Measurements from ENCODE around the gene PIK3CG.

PIK3CG gene

GRCh38 chr7:106858618-106859532 is 6.2 kb upstream of the PIK3CG start:
- H3K9ac ChIP-seq (ENCODE audit: low read length in 5 of 5), result no peak overlapping the region
- peaks cover 7 to 49% (median 45%) of the 10 kb centered on the region in 5 donors for H3K4me1 ChIP-seq (ENCODE audit: control insufficient read depth in 5 of 5, insufficient read depth in 5 of 5, low read length in 5 of 5)
- H3K4me3 ChIP-seq (ENCODE audit: low read depth in 1 of 5, low read length in 5 of 5), result peak overlapping the region in 1 of 5 donors; percentile 8
- peak overlapping the region; percentile 38 for H3K27ac ChIP-seq (ENCODE audit: low read depth, low read length)
- no peaks in the 10 kb centered on the region for H3K36me3 ChIP-seq (ENCODE audit: control insufficient read depth in 5 of 5, insufficient read depth in 5 of 5, low read length in 5 of 5)
- no peaks in the 10 kb centered on the region for H3K27me3 ChIP-seq (ENCODE audit: control insufficient read depth in 5 of 5, insufficient read depth in 4 of 5, low read length in 5 of 5)
- peaks cover 0 to 12% (median 10%) of the 10 kb centered on the region in 5 donors for H3K9me3 ChIP-seq (ENCODE audit: control insufficient read depth in 5 of 5, low read length in 5 of 5)

DNA sequence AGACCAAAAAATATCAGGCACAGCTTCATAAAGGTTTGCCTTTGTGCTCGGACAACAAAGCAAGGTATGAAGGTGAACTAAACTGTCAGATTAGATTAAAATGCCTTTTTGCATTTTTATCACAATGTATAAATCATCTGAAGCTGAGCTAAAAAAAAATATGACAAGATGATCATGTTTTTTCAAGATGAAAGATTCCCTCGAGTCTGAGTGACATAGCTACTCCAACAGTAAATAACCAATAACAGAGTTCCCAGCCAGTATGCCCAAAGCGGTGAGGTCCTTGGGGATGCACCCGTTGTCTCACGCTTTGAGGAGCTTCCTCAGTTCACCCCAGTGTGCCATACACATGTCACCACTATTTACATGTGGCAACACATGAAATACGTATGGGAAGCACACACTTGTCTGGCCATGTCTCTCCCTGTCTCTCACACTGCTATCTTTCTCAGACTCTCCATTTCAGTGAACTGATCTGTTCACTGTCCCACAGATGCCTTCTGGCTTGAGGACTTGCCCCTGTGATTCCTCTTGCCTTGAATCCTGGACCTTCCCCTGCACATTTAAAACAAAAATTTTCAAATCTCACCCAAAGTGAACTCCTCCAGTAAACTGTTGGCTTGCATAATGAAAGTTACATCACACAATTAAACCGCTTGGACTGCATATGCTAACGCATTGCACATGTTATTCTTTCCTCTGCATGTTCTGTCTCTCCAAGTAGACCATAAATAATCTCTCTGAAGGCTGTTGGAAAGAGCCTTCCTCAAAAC is 2.6 kb upstream of the PIK3CG start:
- H3K9me3 ChIP-seq (ENCODE audit: control insufficient read depth in 5 of 5, low read length in 5 of 5), result peaks cover 0 to 12% (median 11%) of the 10 kb centered on the region in 5 donors
- H3K27ac ChIP-seq (ENCODE audit: low read depth, low read length), result peak overlapping the region; percentile 47
- H3K9ac ChIP-seq (ENCODE audit: low read length in 5 of 5), result no peak overlapping the region
- H3K4me1 ChIP-seq (ENCODE audit: control insufficient read depth in 5 of 5, insufficient read depth in 5 of 5, low read length in 5 of 5), result peaks cover 10 to 64% (median 49%) of the 10 kb centered on the region in 5 donors
- H3K4me3 ChIP-seq (ENCODE audit: low read depth in 1 of 5, low read length in 5 of 5), result peak overlapping the region in 1 of 5 donors; percentile 22
- no peaks in the 10 kb centered on the region for H3K27me3 ChIP-seq (ENCODE audit: control insufficient read depth in 5 of 5, insufficient read depth in 4 of 5, low read length in 5 of 5)
- H3K36me3 ChIP-seq (ENCODE audit: control insufficient read depth in 5 of 5, insufficient read depth in 5 of 5, low read length in 5 of 5), result no peaks in the 10 kb centered on the region

- H3K4me3 ChIP-seq (ENCODE audit: low read depth in 1 of 5, low read length in 5 of 5), result no peak overlapping the region
- no peak overlapping the region for H3K9ac ChIP-seq (ENCODE audit: low read length in 5 of 5)
- H3K9me3 ChIP-seq (ENCODE audit: control insufficient read depth in 5 of 5, low read length in 5 of 5), result peaks cover 0 to 14% (median 6%) of the 10 kb centered on the region in 5 donors
- no peaks in the 10 kb centered on the region for H3K27me3 ChIP-seq (ENCODE audit: control insufficient read depth in 5 of 5, insufficient read depth in 4 of 5, low read length in 5 of 5)
- peaks cover 10 to 65% (median 49%) of the 10 kb centered on the region in 5 donors for H3K4me1 ChIP-seq (ENCODE audit: control insufficient read depth in 5 of 5, insufficient read depth in 5 of 5, low read length in 5 of 5)
- H3K36me3 ChIP-seq (ENCODE audit: control insufficient read depth in 5 of 5, insufficient read depth in 5 of 5, low read length in 5 of 5), result peaks cover 0 to 8% (median 0%) of the 10 kb centered on the region in 5 donors
- peak overlapping the region; percentile 47 for H3K27ac ChIP-seq (ENCODE audit: low read depth, low read length)
Observed at GRCh38 chr7:106863274-106863997, 1.6 kb upstream of the PIK3CG start.

GRCh38 chr7:106864298-106865081 is 592 bp upstream of the PIK3CG start:
- H3K9ac ChIP-seq (ENCODE audit: low read length in 5 of 5), result no peak overlapping the region

DNA sequence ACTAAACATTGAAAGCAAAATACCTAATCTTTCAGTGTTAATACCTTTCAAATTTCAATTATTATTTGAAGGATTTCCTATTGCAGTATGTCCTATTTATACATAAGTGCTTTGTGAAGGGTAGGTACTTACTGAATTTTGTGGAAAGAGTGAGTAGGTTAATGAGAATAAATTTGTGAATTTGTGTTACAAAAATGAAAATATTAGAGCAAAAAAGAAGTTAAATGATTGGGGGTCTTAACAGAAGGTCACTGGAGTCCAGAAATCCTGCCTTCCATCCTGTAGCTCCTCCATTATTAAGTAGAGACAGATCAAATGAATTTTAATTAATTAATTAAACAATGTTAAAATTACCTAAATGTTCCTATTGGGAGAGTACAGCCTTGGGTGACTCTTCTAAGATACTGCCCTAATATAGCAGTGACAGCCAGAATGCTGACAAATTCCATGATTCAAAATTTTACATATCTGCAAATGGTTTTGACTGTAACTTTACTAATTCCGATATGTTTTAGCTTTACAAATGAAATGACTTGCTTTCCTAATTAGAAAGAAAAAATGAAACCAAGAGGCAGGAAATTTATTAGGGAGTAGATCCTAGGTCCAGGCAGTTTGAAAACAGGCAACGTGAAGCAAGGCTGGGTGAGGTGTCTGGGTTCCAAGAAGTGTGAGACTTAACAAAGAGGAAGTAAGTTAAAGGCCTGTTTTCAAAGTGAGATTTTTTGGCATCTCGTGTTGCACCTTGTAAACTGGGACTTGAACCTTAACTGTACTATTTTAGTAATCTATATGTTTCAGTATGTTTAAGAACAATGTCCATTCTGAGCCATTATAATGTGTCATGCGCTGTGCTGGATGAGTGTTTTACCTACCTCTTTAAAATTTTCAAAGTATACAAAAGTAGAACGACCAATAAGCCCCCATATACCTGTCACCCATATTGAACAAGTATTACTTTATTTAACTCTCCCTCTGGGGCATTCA is 1.5 kb downstream of the PIK3CG start:
- no peaks in the 10 kb centered on the region for H3K27me3 ChIP-seq (ENCODE audit: control insufficient read depth in 5 of 5, insufficient read depth in 4 of 5, low read length in 5 of 5)
- peaks cover 8 to 41% (median 37%) of the 10 kb centered on the region in 5 donors for H3K4me1 ChIP-seq (ENCODE audit: control insufficient read depth in 5 of 5, insufficient read depth in 5 of 5, low read length in 5 of 5)
- H3K27ac ChIP-seq (ENCODE audit: low read depth, low read length), result peak overlapping the region; percentile 15
- peak overlapping the region in 1 of 5 donors; percentile 22 for H3K9ac ChIP-seq (ENCODE audit: low read length in 5 of 5)
- H3K9me3 ChIP-seq (ENCODE audit: control insufficient read depth in 5 of 5, low read length in 5 of 5), result peaks cover 0 to 7% (median 0%) of the 10 kb centered on the region in 5 donors
- H3K36me3 ChIP-seq (ENCODE audit: control insufficient read depth in 5 of 5, insufficient read depth in 5 of 5, low read length in 5 of 5), result peaks cover 0 to 17% (median 0%) of the 10 kb centered on the region in 5 donors
- H3K4me3 ChIP-seq (ENCODE audit: low read depth in 1 of 5, low read length in 5 of 5), result peak overlapping the region in 3 of 5 donors; percentile 61 to 73 (median 68)

More at GRCh38 chr7:106864298-106865081, 592 bp upstream of the PIK3CG start:
- Histone ChIP-seq H3K27me3 (ENCODE audit: control insufficient read depth in 5 of 5, insufficient read depth in 4 of 5, low read length in 5 of 5) (no peaks in the 10 kb centered on the region), H3K4me3 (ENCODE audit: low read depth in 1 of 5, low read length in 5 of 5) (peak overlapping the region in 4 of 5 donors; percentile 61 to 74 (median 70)), H3K9me3 (ENCODE audit: control insufficient read depth in 5 of 5, low read length in 5 of 5) (peaks cover 0 to 7% (median 0%) of the 10 kb centered on the region in 5 donors), H3K4me1 (ENCODE audit: control insufficient read depth in 5 of 5, insufficient read depth in 5 of 5, low read length in 5 of 5) (peaks cover 10 to 56% (median 42%) of the 10 kb centered on the region in 5 donors), H3K27ac (ENCODE audit: low read depth, low read length) (peak overlapping the region; percentile 15), H3K36me3 (ENCODE audit: control insufficient read depth in 5 of 5, insufficient read depth in 5 of 5, low read length in 5 of 5) (peaks cover 0 to 17% (median 0%) of the 10 kb centered on the region in 5 donors)

DNA sequence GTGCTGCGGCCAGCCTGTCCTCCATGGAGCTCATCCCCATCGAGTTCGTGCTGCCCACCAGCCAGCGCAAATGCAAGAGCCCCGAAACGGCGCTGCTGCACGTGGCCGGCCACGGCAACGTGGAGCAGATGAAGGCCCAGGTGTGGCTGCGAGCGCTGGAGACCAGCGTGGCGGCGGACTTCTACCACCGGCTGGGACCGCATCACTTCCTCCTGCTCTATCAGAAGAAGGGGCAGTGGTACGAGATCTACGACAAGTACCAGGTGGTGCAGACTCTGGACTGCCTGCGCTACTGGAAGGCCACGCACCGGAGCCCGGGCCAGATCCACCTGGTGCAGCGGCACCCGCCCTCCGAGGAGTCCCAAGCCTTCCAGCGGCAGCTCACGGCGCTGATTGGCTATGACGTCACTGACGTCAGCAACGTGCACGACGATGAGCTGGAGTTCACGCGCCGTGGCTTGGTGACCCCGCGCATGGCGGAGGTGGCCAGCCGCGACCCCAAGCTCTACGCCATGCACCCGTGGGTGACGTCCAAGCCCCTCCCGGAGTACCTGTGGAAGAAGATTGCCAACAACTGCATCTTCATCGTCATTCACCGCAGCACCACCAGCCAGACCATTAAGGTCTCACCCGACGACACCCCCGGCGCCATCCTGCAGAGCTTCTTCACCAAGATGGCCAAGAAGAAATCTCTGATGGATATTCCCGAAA is 2.7 kb downstream of the PIK3CG start:
- H3K36me3 ChIP-seq (ENCODE audit: control insufficient read depth in 5 of 5, insufficient read depth in 5 of 5, low read length in 5 of 5), result peaks cover 0 to 17% (median 0%) of the 10 kb centered on the region in 5 donors
- H3K4me1 ChIP-seq (ENCODE audit: control insufficient read depth in 5 of 5, insufficient read depth in 5 of 5, low read length in 5 of 5), result peaks cover 3 to 30% (median 25%) of the 10 kb centered on the region in 5 donors
- H3K27me3 ChIP-seq (ENCODE audit: control insufficient read depth in 5 of 5, insufficient read depth in 4 of 5, low read length in 5 of 5), result no peaks in the 10 kb centered on the region
- peaks cover 0 to 7% (median 0%) of the 10 kb centered on the region in 5 donors for H3K9me3 ChIP-seq (ENCODE audit: control insufficient read depth in 5 of 5, low read length in 5 of 5)
- H3K4me3 ChIP-seq (ENCODE audit: low read depth in 1 of 5, low read length in 5 of 5), result peak overlapping the region in 1 of 5 donors; percentile 3
- H3K9ac ChIP-seq (ENCODE audit: low read length in 5 of 5), result no peak overlapping the region
- no peak overlapping the region for H3K27ac ChIP-seq (ENCODE audit: low read depth, low read length)

GRCh38 chr7:106868364-106868763 is 3.3 kb downstream of the PIK3CG start:
- Histone ChIP-seq H3K9me3 (ENCODE audit: control insufficient read depth in 5 of 5, low read length in 5 of 5) (peaks cover 0 to 7% (median 0%) of the 10 kb centered on the region in 5 donors), H3K36me3 (ENCODE audit: control insufficient read depth in 5 of 5, insufficient read depth in 5 of 5, low read length in 5 of 5) (peaks cover 0 to 17% (median 0%) of the 10 kb centered on the region in 5 donors), H3K9ac (ENCODE audit: low read length in 5 of 5) (no peak overlapping the region), H3K27ac (ENCODE audit: low read depth, low read length) (no peak overlapping the region), H3K4me1 (ENCODE audit: control insufficient read depth in 5 of 5, insufficient read depth in 5 of 5, low read length in 5 of 5) (peaks cover 3 to 25% (median 20%) of the 10 kb centered on the region in 5 donors), H3K4me3 (ENCODE audit: low read depth in 1 of 5, low read length in 5 of 5) (no peak overlapping the region), H3K27me3 (ENCODE audit: control insufficient read depth in 5 of 5, insufficient read depth in 4 of 5, low read length in 5 of 5) (no peaks in the 10 kb centered on the region)

DNA sequence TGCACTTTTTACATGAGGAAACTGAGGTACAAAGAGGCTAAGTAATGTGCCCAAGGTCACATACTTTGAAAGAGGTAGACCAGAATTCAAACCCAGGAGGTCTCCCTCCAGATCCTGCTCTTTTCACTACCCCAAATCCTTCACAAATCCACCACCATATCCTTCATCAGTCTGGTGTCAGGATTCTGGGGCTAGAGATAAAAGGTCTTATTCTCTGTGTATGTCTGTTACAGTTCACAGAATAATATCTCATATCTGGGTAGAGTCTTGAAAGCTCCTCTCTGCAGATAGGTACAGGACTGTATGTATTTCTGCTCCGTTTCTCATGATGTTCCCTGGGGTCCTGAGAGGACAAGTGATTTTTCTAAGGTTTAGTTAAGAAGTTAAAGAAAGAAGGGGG is 4.9 kb downstream of the PIK3CG start:
- Histone ChIP-seq H3K4me3 (ENCODE audit: low read depth in 1 of 5, low read length in 5 of 5) (no peak overlapping the region), H3K27me3 (ENCODE audit: control insufficient read depth in 5 of 5, insufficient read depth in 4 of 5, low read length in 5 of 5) (no peaks in the 10 kb centered on the region), H3K36me3 (ENCODE audit: control insufficient read depth in 5 of 5, insufficient read depth in 5 of 5, low read length in 5 of 5) (peaks cover 0 to 17% (median 0%) of the 10 kb centered on the region in 5 donors), H3K4me1 (ENCODE audit: control insufficient read depth in 5 of 5, insufficient read depth in 5 of 5, low read length in 5 of 5) (peaks cover 0 to 10% (median 4%) of the 10 kb centered on the region in 5 donors), H3K9me3 (ENCODE audit: control insufficient read depth in 5 of 5, low read length in 5 of 5) (peaks cover 0 to 7% (median 0%) of the 10 kb centered on the region in 5 donors), H3K27ac (ENCODE audit: low read depth, low read length) (no peak overlapping the region), H3K9ac (ENCODE audit: low read length in 5 of 5) (peak overlapping the region in 1 of 5 donors; percentile 9)
